GM12891 (cell line): Measurements from ENCODE around the gene GADD45G.

Experiments used
- PAX5 ChIP-seq: IDR thresholded peaks from 2 replicates; pipeline ENCODE4 v1.6.1; 2011; ENCODE audit warnings: low read length, moderate library complexity, mild to moderate bottlenecking; ENCODE audit not compliant: insufficient read depth, severe bottlenecking
- POLR2A ChIP-seq: IDR thresholded peaks from 2 replicates; pipeline ENCODE4 v1.6.1; 2011; ENCODE audit warnings: low read depth, low read length, control low read depth
- POLR2AphosphoS5 ChIP-seq: IDR thresholded peaks from 2 replicates; pipeline ENCODE4 v1.6.1; 2011; ENCODE audit warnings: low read depth, low read length, control low read depth
- POU2F2 ChIP-seq: IDR thresholded peaks from 2 replicates; pipeline ENCODE4 v1.6.1; 2011; ENCODE audit warnings: low read depth, mild to moderate bottlenecking, control low read depth, low read length, moderate library complexity
- SPI1 ChIP-seq: IDR thresholded peaks from 2 replicates; pipeline ENCODE4 v1.6.1; 2011; ENCODE audit warnings: low read depth, low read length, control low read depth
- TAF1 ChIP-seq: IDR thresholded peaks from 2 replicates; pipeline ENCODE4 v1.6.1; 2011; ENCODE audit warnings: low read depth, low read length, control low read depth

DNA sequence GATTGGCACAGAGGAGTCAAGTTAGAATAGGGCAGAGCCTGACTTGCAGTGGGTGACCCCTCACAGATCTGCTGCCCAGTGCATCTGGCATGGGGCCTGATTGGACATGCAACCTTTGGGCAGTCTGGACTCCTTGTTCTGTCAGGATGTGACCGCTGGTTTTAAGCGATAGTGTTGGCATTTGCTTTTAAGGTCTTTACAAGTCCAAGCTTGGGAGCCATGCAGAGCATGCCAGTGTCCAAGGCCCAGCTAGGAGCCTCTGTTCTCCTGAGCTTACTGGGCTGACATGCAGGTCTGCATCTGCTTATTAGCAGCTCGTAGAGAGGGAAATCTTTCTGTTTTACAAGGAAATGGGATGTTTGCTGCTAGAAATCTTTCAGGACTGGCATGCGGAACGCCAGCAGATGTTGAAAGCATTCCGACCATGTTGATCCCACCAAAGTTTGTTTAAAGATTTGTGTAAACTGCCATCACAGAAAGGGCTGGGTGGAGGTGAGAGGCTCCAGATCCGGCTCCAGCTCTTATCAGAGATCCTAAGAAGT is 27.5 kb downstream of the GADD45G start:
- no peak for TF ChIP-seq POLR2AphosphoS5
- no peak for TF ChIP-seq POLR2A
- no peak for TF ChIP-seq TAF1
- TF ChIP-seq POU2F2, result no peak
- TF ChIP-seq SPI1, result no peak
- no peak for TF ChIP-seq PAX5
